ENCODE data around the gene PDHX. TPM values are rescaled to one million over a fixed set of nuclear protein-coding genes. Genes with fewer than 3 reads are reported as not detected.

Gene PDHX
- total and polyA plus RNA-seq, 9 donors = 11.8 to 45.2 (median 24.0) TPM

DNA sequence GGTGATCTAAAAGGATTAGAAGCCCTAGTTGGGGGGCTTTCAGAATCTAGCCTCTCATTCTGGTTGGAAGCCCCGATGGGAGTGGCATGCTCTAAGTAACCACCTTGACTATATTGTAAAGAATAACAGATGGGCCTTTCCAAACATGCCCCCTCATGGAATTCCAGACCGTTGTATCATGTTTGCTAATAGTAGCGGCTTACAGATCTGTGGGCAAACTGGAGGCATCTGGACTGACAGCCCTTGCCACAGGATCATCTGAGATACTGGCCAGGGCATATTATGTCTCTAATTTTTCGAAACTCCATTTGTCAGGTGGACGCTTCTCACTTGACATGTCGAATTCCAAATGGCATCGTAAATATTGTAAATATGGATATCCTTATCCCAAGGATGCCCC, 10.8 kb upstream of the PDHX start:
- TF ChIP-seq POLR2A (IDR thresholded peaks at IDR 0.05) (no peak), EP300 (IDR thresholded peaks at IDR 0.05) (no peak)
- TF ChIP-seq, protein P1, sequence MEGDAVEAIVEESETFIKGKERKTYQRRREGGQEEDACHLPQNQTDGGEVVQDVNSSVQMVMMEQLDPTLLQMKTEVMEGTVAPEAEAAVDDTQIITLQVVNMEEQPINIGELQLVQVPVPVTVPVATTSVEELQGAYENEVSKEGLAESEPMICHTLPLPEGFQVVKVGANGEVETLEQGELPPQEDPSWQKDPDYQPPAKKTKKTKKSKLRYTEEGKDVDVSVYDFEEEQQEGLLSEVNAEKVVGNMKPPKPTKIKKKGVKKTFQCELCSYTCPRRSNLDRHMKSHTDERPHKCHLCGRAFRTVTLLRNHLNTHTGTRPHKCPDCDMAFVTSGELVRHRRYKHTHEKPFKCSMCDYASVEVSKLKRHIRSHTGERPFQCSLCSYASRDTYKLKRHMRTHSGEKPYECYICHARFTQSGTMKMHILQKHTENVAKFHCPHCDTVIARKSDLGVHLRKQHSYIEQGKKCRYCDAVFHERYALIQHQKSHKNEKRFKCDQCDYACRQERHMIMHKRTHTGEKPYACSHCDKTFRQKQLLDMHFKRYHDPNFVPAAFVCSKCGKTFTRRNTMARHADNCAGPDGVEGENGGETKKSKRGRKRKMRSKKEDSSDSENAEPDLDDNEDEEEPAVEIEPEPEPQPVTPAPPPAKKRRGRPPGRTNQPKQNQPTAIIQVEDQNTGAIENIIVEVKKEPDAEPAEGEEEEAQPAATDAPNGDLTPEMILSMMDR (IDR thresholded peaks at IDR 0.05) = no peak
- no peaks in the 10 kb centered on the region for H3K36me3 ChIP-seq
- DNase-seq = no peak
- no peak overlapping the region for H3K4me3 ChIP-seq
- intact Hi-C loops (cut with DNase I) = no loop called here
- H3K27me3 ChIP-seq = no peaks in the 10 kb centered on the region
- WGBS, 3 donors = 87 to 96% (median 96%) methylated on average over 7 of the region's 7 CpGs
- H3K27ac ChIP-seq = no peak overlapping the region
- H3K4me1 ChIP-seq (ENCODE audit: insufficient read depth) = no peaks in the 10 kb centered on the region
- H3K9me3 ChIP-seq = peaks cover 0 to 3% of the 10 kb centered on the region in 2 donors

DNA sequence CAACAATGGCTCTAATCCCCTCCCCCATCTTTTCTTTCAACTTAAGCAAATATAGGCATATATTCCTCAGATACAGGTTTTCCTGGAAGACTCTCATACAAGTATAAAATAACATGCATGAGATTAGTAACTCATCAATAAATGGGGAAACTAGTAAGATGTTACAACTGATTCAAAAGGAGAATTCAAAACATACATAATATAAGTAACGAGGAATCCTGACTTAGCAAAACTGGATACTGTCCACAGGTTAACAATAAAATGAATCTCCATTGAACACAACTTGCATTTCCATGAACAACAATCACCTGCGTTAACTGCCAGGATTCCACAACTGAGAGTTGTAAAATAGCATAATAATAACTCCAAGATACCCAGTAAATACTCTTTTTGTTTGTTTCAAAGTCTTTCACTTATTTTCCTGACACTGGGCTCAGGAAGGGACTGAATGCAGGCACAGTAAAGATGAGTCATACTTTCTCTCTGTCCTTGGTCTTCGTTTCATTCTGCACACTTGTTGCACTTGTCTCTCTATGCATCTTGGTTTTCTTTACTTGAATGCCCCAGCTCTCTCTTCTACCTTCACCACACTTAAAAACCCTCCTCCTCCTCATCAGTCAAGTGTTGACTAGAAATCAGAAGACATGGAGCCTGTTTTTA, 8.4 kb upstream of the PDHX start:
- Histone ChIP-seq H3K36me3 (no peaks in the 10 kb centered on the region), H3K27me3 (no peaks in the 10 kb centered on the region), H3K27ac (no peak overlapping the region), H3K9me3 (no peaks in the 10 kb centered on the region), H3K4me3 (no peak overlapping the region), H3K4me1 (ENCODE audit: insufficient read depth) (no peaks in the 10 kb centered on the region)
- TF ChIP-seq, protein P1 (IDR thresholded peaks at IDR 0.05) = no peak
- TF ChIP-seq POLR2A (IDR thresholded peaks at IDR 0.05) (no peak), EP300 (IDR thresholded peaks at IDR 0.05) (no peak)
- no peak for DNase-seq
- 89 to 95% (median 93%) methylated on average over 3 of the region's 3 CpGs for WGBS, 3 donors
- intact Hi-C loops (cut with DNase I) = no loop called here

DNA sequence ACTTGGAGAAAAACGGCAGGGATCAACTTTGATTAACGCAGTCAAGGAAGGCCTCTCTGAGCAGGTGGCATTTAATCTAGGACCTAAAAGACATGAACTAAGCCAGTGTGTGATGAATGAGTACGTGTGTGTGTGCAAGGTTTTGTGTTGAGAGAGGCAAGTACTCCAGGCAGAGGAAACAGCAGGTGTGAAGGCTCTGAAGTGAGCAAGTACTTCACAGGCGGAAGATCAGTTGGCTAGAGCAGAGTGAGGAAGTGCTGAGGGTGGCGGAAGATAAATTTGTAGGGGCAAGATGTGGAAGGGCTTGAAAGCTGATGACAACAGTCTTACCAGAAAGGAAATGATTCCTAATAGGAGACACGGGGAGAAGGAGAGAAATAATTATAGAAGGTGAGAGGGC, 7.0 kb upstream of the PDHX start:
- no peaks in the 10 kb centered on the region for H3K36me3 ChIP-seq
- intact Hi-C loops (cut with DNase I) = no loop called here
- 69 to 79% (median 71%) methylated on average over 6 of the region's 6 CpGs for WGBS, 3 donors
- H3K9me3 ChIP-seq = no peaks in the 10 kb centered on the region
- no peak overlapping the region for H3K27ac ChIP-seq
- DNase-seq = no peak
- no peaks in the 10 kb centered on the region for H3K27me3 ChIP-seq
- no peak overlapping the region for H3K4me3 ChIP-seq
- TF ChIP-seq, protein P1 (IDR thresholded peaks at IDR 0.05) = no peak
- no peak for TF ChIP-seq POLR2A (IDR thresholded peaks at IDR 0.05)
- no peak for TF ChIP-seq EP300 (IDR thresholded peaks at IDR 0.05)
- H3K4me1 ChIP-seq (ENCODE audit: insufficient read depth) = no peaks in the 10 kb centered on the region

DNA sequence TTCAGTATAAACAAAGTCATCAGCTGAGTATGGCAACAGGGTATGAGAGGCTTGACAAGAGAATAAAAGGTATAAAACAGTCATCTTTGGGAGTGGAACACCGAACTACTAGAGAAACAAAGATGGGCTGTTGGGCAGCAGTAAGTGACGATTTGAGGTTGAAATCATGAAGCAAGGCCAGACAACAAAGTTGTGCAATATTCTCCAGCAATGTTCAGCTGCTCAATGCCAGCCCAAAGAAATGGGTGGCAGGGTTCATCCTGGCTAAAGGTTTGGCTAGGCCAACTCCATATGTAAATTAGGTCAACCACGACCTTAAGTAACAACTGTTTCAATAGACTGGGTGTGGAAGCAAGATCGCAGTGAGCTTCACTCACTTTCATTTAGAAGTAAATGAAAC, 6.5 kb upstream of the PDHX start:
- WGBS, 3 donors = 90 to 92% (median 92%) methylated on average over 4 of the region's 4 CpGs
- no peaks in the 10 kb centered on the region for H3K9me3 ChIP-seq
- no peaks in the 10 kb centered on the region for H3K36me3 ChIP-seq
- no peaks in the 10 kb centered on the region for H3K4me1 ChIP-seq (ENCODE audit: insufficient read depth)
- no peak overlapping the region for H3K4me3 ChIP-seq
- no peak for DNase-seq
- intact Hi-C loops (cut with DNase I) = no loop called here
- no peaks in the 10 kb centered on the region for H3K27me3 ChIP-seq
- TF ChIP-seq, protein P1 (IDR thresholded peaks at IDR 0.05) = no peak
- TF ChIP-seq POLR2A (IDR thresholded peaks at IDR 0.05) (no peak), EP300 (IDR thresholded peaks at IDR 0.05) (no peak)
- no peak overlapping the region for H3K27ac ChIP-seq

Data from ovary (tissue), 9 donors.